Measurements from ENCODE around the gene GARRE1. TPM values are rescaled to one million over a fixed set of nuclear protein-coding genes. Genes with fewer than 3 reads are reported as not detected.
"Not testable (repeated sequence)": the region's sequence is repeated elsewhere in the genome, so short reads cannot be mapped to it uniquely, and the experiment has no call there.

Gene GARRE1
- total RNA-seq, 1 donor from 2014 or later: 21.4 TPM

DNA sequence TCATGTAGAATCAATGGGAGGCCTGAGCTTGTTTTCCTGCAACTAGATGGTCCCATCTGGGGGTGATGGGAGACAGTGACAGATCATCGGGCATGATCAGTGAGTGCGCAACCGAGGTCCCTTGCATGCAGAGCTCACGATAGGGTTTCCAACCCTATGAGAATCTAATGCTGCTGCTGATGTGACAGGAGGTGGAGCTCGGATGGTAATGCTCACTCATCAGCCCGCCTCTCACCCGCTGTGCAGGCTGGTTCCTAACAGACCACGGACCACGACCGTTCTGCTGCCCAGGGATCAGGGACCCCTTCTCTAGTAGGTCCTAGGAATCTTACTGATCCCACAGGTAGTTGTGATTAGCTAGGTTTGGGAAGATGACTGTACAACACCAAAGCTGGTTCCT is 23.5 kb upstream of the GARRE1 start:
- no peak for DNase-seq (ENCODE audit: low spot score)

- DNase-seq (ENCODE audit: low spot score): no peak
These were observed 22.9 kb upstream of the GARRE1 start for GRCh38 chr19:34231439-34231838.

GRCh38 chr19:34232566-34233481 is 21.5 kb upstream of the GARRE1 start:
- peak; percentile 77 for DNase-seq (ENCODE audit: low spot score)

- no peak for DNase-seq (ENCODE audit: low spot score)
These were observed 18.9 kb upstream of the GARRE1 start for GRCh38 chr19:34235425-34235940.

DNA sequence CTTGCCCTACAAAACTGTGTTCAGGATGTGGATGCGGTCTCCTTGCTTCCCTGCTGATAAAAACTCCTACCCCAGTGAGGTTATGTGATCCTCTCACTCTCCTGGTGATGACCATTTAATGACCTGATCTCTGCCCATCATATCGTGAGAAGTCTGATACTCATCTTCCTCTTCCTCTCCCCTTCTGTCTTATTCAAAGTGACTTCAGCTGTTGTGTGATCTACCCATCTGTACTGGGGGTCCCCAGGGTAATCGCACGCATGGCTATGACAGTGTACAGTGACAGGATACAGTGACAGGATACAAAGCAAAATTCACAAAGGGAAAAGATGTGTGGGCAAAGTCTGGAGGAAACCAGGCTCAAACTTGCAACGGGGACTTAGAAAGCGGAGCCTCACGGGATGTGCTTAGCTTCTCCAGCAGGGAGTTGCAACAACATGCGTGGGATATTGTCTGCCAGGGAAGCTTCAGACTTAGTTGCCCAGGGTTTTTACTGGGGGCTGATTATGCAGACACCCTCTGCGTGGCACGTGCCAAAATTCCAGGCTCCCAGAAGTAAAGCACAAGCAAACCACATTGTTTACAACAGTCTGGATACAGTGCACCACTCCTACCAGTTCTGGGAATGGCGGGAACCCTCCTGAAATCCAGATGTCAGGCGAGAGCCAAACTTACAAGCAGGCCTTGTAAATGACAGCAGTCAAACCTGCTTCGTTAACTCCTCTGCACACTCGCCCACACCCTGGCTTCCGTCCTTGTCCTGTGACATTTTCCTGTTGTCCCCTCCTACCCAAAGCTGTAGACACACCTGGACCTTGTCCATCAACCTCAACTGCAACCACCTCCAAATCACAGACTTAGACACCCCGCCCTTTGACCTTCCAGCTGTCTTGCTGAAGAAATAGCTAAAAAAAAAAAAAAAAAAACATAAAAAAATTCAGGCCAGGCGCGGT is 18.0 kb upstream of the GARRE1 start:
- DNase-seq (ENCODE audit: low spot score): no peak

DNA sequence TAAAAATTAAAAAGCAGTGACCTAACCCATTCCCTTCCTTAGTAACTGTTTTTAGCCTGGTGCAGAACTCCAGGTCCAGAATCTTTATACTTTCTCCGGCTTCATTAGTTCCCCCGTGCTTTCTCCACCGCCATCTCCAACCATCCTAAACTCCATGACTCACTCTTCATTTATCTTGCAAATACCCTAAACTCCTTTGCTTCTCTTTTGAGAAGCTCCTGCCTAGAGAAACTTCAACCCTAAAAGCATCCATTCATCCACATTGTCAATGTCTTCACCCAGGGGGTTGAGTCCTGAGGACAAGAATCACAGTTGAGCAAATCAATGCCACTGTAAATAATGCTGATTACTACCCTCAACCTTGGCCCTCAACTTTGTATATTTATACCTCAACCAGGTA is 17.1 kb upstream of the GARRE1 start:
- no peak for DNase-seq (ENCODE audit: low spot score)

DNA sequence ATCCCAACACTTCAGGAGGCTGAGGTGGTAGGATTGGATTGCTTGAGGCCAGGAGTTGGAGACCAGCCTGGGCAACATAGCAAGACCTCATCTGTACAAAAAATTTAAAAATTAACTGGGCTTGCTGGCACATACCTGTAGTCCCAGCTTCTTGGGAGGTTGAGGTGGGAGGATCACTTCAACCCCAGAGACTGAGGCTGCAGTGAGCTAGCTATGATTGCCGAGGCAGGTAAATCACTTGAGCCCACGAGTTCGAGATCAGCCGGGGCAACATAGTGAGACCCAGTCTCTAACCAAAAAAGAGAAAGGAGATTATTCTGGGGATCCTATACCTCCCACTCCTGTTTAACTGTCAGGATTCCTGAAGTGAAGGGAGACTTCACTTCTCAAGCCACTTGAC is 16.4 kb upstream of the GARRE1 start:
- DNase-seq (ENCODE audit: low spot score): no peak

GRCh38 chr19:34241513-34242337 is 12.6 kb upstream of the GARRE1 start:
- DNase-seq (ENCODE audit: low spot score): peak; percentile 41

- DNase-seq (ENCODE audit: low spot score): not testable (repeated sequence)
These were observed 11.0 kb upstream of the GARRE1 start for GRCh38 chr19:34243138-34243875.

- DNase-seq (ENCODE audit: low spot score): no peak
These were observed 10.3 kb upstream of the GARRE1 start for GRCh38 chr19:34243876-34244578.

DNA sequence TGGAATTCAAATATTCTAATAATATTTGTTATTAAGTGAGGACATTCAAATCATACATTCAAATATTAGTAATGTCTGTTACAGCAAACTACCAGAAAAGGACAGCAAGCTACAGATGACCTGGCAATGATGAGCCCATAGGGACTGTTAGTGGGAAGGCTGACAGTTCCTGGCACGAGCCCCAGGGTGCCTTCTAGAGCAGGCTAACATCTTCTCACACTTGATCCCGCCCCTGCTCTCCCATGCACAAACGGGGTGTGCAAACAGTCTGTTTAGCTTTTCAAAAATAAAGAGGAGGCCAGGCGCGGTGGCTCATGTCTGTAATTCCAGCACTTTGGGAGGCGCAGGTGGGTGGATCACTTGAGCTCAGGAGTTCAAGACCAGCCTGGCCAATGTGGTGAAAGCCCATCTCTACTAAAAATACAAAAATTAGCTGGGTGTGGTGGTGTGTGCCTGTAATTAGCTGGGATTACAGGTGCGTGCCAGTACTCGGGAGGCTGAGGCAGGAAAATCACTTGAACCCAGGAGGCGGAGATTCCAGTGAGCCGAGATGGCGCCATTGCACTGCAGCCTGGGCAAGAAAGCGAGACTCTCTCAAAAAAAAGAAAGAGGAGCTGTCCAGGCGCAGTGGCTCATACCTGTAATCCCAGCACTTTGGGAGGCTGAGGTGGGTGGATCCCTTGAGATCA is 9.6 kb upstream of the GARRE1 start:
- peak; percentile 38 for DNase-seq (ENCODE audit: low spot score)

DNA sequence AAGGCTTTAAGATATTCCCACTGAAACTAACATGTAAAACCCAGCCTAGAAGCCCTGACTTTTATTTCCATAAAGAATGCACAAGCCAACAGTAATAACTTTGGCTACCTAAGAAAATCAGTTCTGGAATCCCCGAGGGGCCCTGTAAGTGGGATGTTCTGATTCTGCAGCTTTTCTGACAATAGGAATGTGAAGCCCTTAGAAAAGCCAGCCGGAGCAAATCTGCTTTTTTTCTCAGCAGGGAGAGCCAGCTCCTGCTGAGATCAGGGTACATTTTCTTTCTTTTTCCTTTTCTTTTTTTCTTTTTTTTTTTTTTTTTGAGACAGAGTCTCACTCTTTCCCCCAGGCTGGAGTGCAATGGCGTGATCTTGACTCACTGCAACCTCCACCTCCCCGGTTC is 8.0 kb upstream of the GARRE1 start:
- peak; percentile 58 for DNase-seq (ENCODE audit: low spot score)

DNA sequence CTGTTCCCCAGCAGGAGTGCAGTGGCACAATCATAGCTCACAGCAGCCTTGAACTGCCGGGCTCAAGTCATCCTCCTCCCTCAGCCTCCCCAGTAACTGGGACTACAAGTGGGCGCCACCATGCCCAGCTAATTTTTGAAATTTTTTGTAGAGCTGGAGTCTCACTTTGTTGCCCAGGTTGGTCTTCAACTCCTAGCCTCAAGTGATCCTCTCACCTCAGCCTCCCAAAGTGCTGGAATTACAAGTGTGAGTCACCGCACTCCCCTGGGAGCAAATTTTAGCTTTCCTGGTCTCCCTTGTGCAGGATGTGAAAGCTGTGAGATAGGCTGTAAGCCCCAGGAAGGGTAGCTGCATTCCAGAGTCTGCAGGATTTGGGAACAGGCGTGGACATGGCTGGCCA is 5.4 kb upstream of the GARRE1 start:
- no peak for DNase-seq (ENCODE audit: low spot score)

GRCh38 chr19:34253167-34253566 is 1.2 kb upstream of the GARRE1 start:
- DNase-seq (ENCODE audit: low spot score): not testable (repeated sequence)

- DNase-seq (ENCODE audit: low spot score): not testable (repeated sequence)
These were observed 691 bp upstream of the GARRE1 start for GRCh38 chr19:34253681-34254045.

- peak; percentile 42 for DNase-seq (ENCODE audit: low spot score)
These were observed 511 bp downstream of the GARRE1 start for GRCh38 chr19:34254698-34255432.

DNA sequence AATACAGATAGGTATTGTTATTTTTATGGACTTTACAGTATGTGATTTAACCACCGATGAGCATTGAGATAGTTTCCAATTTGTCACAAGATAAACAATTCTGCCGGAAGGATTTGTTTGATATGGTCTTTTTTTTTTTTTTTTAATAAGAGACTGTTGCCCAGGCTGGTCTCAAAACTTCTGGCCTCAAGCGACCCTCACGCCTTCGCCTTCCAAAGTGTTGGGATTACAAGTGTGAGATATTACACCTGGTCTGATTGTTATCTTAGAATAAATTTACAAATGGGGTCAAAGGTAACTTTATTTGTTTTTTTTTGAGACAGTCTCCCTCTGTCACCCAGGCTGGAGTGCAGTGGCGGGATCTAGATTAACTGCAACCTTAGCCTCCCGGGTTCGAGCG is 1.2 kb downstream of the GARRE1 start:
- DNase-seq (ENCODE audit: low spot score): no peak

DNA sequence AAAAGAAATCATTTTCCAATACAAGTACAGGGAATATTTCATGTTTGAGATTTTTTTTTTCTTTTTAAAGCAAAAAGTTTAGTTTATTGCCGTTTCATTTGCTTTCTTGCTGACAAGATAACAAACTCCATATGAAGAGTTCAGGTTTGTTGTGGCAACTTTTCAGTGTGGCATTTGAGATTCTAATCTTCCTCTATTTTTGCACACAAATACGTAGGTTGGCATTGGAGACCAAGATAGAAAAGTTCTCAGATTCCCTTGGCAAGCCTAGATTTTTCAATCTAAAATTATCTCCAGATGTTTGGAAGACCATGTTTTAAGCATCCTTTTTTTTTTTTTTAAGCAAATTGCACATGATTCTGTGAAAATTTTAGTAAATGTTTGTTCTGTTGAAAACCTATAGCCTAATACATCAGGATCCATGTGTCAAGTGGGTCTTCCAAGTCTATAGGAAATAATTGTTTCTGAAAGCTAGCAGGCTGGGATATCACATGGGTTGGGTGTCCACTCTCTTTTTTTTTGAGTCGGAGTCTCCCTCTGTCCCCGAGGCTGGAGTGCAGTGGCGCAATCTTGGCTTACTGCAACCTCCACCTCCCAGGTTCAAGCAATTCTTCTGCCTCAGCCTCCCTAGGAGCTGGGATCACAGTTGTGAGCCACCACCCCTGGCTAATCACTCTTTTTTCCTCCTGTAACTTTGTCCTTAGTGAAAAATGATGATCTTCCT is 2.6 kb downstream of the GARRE1 start:
- no peak for DNase-seq (ENCODE audit: low spot score)
